Middle frontal gyrus (tissue), 1 donor: ENCODE data around the gene RHOXF2.
"Not testable (repeated sequence)": the region's sequence is repeated elsewhere in the genome, so short reads cannot be mapped to it uniquely, and the experiment has no call there.

Experiments used
- DNase-seq: peaks from one replicate; pipeline ENCODE4 v3.0.0-alpha.2; 2015; ENCODE audit warnings: low spot score; ENCODE audit errors: extremely low spot score

RHOXF2 gene, protein sequence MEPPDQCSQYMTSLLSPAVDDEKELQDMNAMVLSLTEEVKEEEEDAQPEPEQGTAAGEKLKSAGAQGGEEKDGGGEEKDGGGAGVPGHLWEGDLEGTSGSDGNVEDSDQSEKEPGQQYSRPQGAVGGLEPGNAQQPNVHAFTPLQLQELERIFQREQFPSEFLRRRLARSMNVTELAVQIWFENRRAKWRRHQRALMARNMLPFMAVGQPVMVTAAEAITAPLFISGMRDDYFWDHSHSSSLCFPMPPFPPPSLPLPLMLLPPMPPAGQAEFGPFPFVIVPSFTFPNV

GRCh38 chrX:120158313-120158712 lies at the start of gene RHOXF2:
Gene RHOXF2, plus strand, starts transcription at chrX:120158613. Its CDS starts 138 bp downstream, at chrX:120158751.
- not testable (repeated sequence) for DNase-seq

- no peak for DNase-seq
Measured at GRCh38 chrX:120109378-120109777, 49.0 kb upstream of the RHOXF2 start.

DNA sequence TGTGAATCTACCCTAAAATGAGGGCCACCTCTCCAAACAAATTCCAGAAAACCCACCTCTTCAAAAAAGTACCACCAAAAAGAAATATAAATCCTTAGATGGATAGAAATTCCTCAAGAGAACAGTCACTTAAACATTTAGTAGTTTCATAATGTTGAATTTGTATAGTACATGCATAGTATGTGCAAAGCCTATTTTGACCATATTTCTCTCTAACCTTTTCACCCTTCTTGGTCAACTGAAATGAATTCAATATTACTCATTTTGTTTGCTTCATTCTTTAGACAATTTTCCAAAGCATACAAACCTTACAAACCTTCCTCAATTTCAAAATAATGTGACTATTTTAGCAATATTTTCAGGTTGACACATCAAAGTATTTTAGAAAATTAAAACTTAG lies 46.8 kb upstream of the RHOXF2 start:
- no peak for DNase-seq

- DNase-seq: no peak
Measured at GRCh38 chrX:120115438-120115963, 42.9 kb upstream of the RHOXF2 start, which contains the start of gene RHOXF1. Gene RHOXF1, minus strand, starts transcription at chrX:120115913. Its CDS starts 51 bp downstream, at chrX:120115862.

GRCh38 chrX:120120223-120120622 lies 38.2 kb upstream of the RHOXF2 start:
- no peak for DNase-seq

DNA sequence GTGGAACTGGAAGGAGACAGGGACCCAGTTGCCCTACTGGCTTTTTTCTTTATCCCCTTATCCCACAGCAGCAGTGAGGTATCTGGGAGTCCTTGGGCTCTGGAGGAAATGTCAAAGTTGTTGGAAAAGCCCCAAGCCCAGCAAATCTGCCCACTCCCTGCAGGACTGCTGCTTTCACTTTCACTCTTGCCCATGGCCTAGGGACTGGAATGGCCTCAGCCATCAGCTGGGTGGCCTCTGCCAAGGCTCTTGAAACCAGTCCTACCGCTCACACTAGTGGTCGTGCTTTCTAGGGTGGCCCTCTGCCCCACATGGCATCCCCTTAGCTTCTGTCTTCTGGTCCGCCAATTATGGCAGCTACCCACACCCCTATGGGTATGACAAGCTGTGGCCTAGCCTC lies 33.0 kb upstream of the RHOXF2 start:
- DNase-seq: no peak

GRCh38 chrX:120128306-120128846 lies 30.0 kb upstream of the RHOXF2 start:
- not testable (repeated sequence) for DNase-seq

DNA sequence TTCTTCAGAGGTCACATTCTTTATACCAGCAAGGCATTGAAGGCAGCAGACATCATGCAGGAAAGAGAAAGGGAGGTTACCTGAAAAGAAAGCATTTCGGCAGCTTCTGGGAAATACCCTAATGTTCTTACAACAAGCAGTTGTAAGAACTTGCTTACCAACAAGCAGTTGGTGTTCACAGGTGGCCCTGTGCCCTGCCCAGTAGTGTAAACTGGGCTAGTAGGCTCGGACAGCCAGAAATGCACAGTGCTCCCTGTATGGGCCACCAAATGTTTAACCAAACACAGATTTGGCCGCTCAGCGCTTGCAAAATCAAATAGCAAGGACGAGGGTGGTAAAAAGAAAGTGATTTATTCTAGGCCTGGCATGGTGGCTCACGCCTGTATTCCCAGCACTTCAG lies 22.3 kb upstream of the RHOXF2 start:
- DNase-seq: no peak

DNA sequence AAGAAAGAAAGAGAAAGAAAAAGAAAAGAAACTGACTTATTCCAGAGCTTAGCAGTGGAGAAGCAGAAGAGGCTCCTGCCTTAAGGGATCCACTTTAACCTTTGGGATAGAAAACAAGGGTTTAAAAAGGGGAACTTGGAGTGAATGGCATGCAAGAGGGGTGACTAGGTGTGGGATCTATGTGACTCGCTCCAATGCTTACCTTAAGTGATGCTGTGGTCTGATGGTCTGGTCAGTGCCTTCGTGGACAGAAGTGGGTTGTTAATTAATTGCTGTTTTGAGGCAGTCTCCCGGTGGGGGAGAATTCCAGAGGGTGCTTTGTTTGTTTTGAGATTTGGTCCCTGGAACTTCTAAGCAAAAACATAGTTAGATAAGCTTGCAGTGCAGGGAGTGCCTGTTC lies 21.6 kb upstream of the RHOXF2 start:
- no peak for DNase-seq

- no peak for DNase-seq
Measured at GRCh38 chrX:120137439-120137838, 21.0 kb upstream of the RHOXF2 start.

- no peak for DNase-seq
Measured at GRCh38 chrX:120140293-120140981, 18.0 kb upstream of the RHOXF2 start.

DNA sequence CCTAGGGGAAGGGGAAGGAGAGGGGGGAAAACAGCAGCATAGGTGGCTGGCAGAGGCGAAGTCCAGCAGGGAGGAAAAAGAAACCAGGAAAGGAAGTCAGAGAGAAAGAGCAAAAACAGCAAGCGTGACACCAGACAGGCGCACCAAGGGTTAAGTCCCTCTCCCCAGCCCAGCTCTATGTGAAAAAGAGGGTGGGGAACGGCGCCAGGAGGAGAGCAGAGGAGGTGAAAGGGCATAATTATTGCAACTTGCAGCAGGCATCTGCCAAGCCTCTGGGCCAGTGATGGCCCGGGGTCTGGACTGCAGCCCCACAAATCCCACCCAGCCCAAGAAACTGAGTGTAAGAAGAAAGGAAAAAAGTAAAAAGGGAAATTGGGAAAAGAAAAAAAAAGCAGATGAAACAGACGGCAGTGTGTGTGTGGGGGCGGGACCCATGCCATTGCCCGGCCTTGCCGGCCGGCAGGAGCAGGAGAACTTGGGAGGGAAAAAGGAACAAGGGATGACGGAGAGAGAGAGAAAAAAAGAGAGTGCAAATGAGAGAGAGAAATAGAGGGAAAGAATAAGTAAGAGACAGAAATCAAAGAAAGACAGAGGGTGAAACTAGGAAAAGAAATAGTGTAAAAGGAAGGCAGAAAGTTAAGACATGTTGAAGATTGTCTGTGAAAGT lies 14.1 kb upstream of the RHOXF2 start:
- no peak for DNase-seq

- DNase-seq: no peak
Measured at GRCh38 chrX:120145295-120145925, 13.0 kb upstream of the RHOXF2 start.

DNA sequence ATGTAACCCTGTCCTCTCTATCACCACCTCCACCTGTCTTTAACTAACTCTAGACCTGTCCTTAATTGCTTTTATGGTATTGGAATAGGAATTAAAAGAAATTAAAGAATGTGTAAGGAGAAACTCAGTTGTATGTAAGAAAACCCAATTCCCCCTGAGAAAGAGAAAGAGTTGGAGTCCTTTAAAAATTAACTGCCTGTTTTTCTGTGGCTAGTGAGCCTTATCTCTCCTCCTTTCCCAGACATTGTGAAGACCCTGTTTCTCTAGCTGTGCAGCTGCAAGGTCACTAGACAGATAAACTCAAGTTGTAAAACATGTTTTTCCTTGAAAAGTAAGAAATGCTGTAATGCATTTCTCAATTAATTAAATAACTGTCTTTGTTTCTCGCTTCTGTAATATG lies 12.1 kb upstream of the RHOXF2 start:
- DNase-seq: not testable (repeated sequence)

- DNase-seq: no peak
Measured at GRCh38 chrX:120147537-120147936, 10.9 kb upstream of the RHOXF2 start.

GRCh38 chrX:120150109-120150744 lies 8.2 kb upstream of the RHOXF2 start:
- not testable (repeated sequence) for DNase-seq

DNA sequence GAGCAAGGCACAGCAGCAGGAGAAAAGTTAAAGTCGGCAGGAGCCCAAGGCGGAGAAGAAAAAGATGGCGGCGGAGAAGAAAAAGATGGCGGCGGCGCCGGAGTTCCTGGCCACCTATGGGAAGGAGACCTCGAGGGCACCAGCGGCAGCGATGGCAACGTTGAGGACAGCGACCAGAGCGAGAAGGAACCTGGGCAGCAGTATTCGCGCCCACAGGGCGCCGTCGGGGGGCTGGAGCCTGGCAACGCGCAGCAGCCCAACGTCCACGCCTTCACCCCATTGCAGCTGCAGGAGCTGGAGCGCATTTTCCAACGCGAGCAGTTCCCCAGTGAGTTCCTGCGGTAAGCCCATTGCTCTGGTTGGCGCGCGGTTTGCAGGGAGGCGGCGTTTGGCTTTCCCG lies 673 bp downstream of the RHOXF2 start:
- DNase-seq: not testable (repeated sequence)

GRCh38 chrX:120193254-120193653 lies 34.8 kb downstream of the RHOXF2 start:
- not testable (repeated sequence) for DNase-seq

DNA sequence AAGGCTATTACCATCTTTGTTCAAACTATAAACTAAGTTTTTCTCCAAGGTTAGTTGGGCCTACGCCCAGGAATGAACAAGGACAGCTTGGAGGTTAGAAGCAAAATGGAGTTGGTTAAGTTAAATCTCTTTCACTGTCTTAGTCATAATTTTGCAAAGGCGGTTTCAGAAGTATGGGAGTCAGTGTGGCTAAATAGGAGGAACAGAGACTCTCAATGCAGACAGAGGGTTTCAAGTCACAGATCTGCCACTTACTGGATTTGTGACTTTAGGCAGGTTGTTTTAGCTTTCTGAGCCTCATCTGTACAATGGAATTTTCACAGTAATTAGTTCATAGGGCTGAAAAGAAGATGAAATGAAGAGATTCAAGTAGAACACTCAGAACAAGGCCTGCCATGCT lies 35.3 kb downstream of the RHOXF2 start:
- not testable (repeated sequence) for DNase-seq

DNA sequence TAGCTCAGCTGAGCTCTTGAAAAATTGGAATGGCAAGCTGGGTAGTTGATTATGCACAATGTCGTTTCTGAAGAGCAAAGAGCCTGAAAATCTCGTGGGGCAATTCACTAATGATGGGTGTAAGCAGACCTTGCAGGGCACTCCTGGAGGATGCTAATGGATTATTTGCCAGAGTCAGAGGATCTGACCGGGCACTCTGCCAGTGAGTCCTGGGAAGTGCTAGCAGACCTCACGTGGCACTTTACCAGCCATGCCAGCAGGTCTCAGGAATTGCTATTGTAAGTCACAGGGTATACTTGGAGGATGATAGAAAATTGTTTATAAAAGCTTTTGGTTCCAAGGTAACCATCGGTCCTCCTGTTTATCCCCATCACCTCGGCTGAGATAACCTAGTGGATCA lies 37.4 kb downstream of the RHOXF2 start:
- DNase-seq: not testable (repeated sequence)
